A673 (cell line): ENCODE measurements around the gene CPAMD8. TPM values are rescaled to one million over a fixed set of nuclear protein-coding genes. Genes with fewer than 3 reads are reported as not detected.

Source experiments
- BruUV-seq: library from RNA; stranded (reverse); fragments of 400-500 nt; replicated peaks from 2 replicates; lab custom pipeline; 2021; lab: Mats Ljungman, UMichigan
- CTCF ChIA-PET: fragments of 300-600 bp; sonication (Branson Sonifier 250); formaldehyde crosslinking; loops from one replicate; lab custom pipeline; 2022; ENCODE audit warnings: antibody characterized with exemption; lab: Charles Lee
- POLR2A ChIA-PET: fragments of 300-600 bp; sonication (Branson Sonifier 250); formaldehyde crosslinking; loops from one replicate; lab custom pipeline; 2022; ENCODE audit warnings: antibody characterized with exemption; ENCODE audit not compliant: low non-redundant PET; lab: Charles Lee
- DNase-seq: peaks from one replicate; pipeline ENCODE4 v3.0.0-alpha.2; 2015; ENCODE audit warnings: low spot score
- H3K27ac ChIP-seq: fragments of 200-600 bp; sonication (generic); 2 replicates; pipeline ENCODE4 v1.5.1; 2016; ENCODE audit warnings: mixed run types, low read depth, mild to moderate bottlenecking, mixed read lengths, antibody characterized with exemption, low read length; ENCODE audit not compliant: poor library complexity, severe bottlenecking
- H3K27me3 ChIP-seq: fragments of 200-600 bp; sonication (generic); replicated peaks from 2 replicates; pipeline ENCODE4 v1.6.1; 2017; ENCODE audit warnings: mixed run types, low read depth, mild to moderate bottlenecking, mixed read lengths, antibody characterized with exemption, low read length; ENCODE audit not compliant: insufficient read depth, poor library complexity
- H3K36me3 ChIP-seq: fragments of 200-600 bp; sonication (generic); 2 replicates; pipeline ENCODE4 v1.6.1; 2016; ENCODE audit warnings: mixed run types, mild to moderate bottlenecking, mixed read lengths, antibody characterized with exemption, low read length; ENCODE audit not compliant: insufficient read depth, poor library complexity, severe bottlenecking
- H3K4me1 ChIP-seq: fragments of 200-600 bp; sonication (generic); 2 replicates; pipeline ENCODE4 v1.6.1; 2017; ENCODE audit warnings: mixed run types, mild to moderate bottlenecking, mixed read lengths, antibody characterized with exemption, low read length; ENCODE audit not compliant: insufficient read depth, poor library complexity, severe bottlenecking
- H3K4me3 ChIP-seq: fragments of 200-600 bp; sonication (generic); 2 replicates; pipeline ENCODE4 v1.5.1; 2016; ENCODE audit warnings: low read depth, mixed run types, mild to moderate bottlenecking, mixed read lengths, low read length; ENCODE audit not compliant: poor library complexity, severe bottlenecking
- H3K9me3 ChIP-seq: fragments of 200-600 bp; sonication (generic); 2 replicates; pipeline ENCODE4 v1.6.1; 2016; ENCODE audit warnings: mixed run types, low read depth, mild to moderate bottlenecking, mixed read lengths, antibody characterized with exemption, low read length; ENCODE audit not compliant: poor library complexity, severe bottlenecking
- CTCF ChIP-seq: fragments of 300-800, 200-600 bp; sonication (generic); conservative IDR thresholded peaks from 2 replicates; pipeline ENCODE4 v1.5.1; 2017; ENCODE audit warnings: low read depth, mild to moderate bottlenecking, antibody characterized with exemption, low read length, moderate library complexity, mixed read lengths
- EZH2 ChIP-seq: fragments of 200-600 bp; sonication (generic); IDR thresholded peaks from 2 replicates; pipeline ENCODE4 v1.6.1; 2017; ENCODE audit warnings: borderline replicate concordance, low read depth, mild to moderate bottlenecking, mixed read lengths, antibody characterized with exemption, low read length; ENCODE audit not compliant: poor library complexity, severe bottlenecking
- intact Hi-C: fragments of 100-400 bp; cut with micrococcal nuclease; formaldehyde crosslinking; loops from one replicate; pipeline ENCODE4 v1.10.0; 2022; ENCODE audit not compliant: unreplicated experiment
- total RNA-seq: library from RNA; stranded (reverse); gene quantifications from 2 replicates; pipeline ENCODE4 v1.2.3, GENCODE V29; 2021

CPAMD8 gene
- total RNA-seq, 1 experiment from 2014 or later, result 0.82 TPM

- no peak overlapping the region for H3K4me3 ChIP-seq
- DNase-seq, result no peak
- H3K27ac ChIP-seq, result no peak overlapping the region
- ChIA-PET CTCF (no interaction called here), POLR2A (interaction anchor here (0.6 kb wide), 1 partner anchor 1119 kb away, joined by 9 read pairs; no protein-coding TSS in a partner anchor)
- no peaks in the 10 kb centered on the region for H3K27me3 ChIP-seq
- no peaks in the 10 kb centered on the region for H3K9me3 ChIP-seq
- H3K4me1 ChIP-seq, result no peaks in the 10 kb centered on the region
- intact Hi-C loops, result no loop called here
- no TSS peak for BruUV-seq
- no peaks in the 10 kb centered on the region for H3K36me3 ChIP-seq
- TF ChIP-seq EZH2 (no peak), CTCF (no peak)
These were observed 20.0 kb downstream of the CPAMD8 start for GRCh38 chr19:17006579-17006978.

DNA sequence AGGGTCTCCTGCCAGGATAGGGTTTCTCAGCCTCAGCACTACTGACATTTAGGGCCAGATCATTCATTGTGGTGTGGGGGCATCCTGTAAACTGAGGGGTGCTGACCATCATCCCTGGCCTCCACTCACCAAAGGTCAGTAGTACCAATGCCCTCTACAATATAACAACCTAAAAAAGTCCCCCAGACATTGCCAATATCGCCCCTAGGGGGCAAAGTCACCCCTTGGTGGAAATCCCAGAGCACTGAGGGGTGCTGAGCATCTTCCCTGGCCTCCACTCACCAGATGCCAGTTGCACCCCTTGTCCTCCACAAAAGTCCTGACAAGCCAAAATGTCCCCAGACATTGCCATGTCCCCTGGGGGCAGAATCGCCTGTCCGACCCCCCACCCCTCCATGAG, 21.6 kb downstream of the CPAMD8 start:
- H3K4me3 ChIP-seq, result no peak overlapping the region
- intact Hi-C loops, result no loop called here
- CTCF ChIA-PET, result no interaction called here
- no peak for DNase-seq
- no peaks in the 10 kb centered on the region for H3K27me3 ChIP-seq
- BruUV-seq, result no TSS peak
- H3K9me3 ChIP-seq, result no peaks in the 10 kb centered on the region
- TF ChIP-seq CTCF (peak; percentile 32; the same call in 1 of the 2 replicates), EZH2 (no peak)
- H3K27ac ChIP-seq, result no peak overlapping the region
- H3K4me1 ChIP-seq, result no peaks in the 10 kb centered on the region
- H3K36me3 ChIP-seq, result no peaks in the 10 kb centered on the region
- POLR2A ChIA-PET, result no interaction called here

DNA sequence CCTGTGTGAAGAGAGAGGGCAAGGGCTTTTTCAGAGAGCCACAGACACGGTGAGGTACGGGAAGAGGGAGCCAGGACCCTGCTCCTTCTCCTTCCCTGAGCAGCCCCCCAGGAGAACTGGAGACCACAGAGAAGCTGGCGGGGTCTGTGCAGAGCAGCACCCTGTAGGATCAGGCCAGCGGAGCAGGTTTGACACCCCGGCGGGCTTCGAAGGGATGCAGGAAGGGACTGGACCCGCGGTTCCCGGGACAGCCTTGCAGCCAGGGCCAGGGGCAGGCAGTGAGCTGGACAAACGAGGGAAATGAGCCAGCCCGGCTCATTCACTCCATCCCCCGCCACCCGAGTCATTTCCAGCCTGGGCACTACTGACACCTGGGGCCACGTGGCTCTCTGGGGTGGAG, 22.2 kb downstream of the CPAMD8 start:
- no peaks in the 10 kb centered on the region for H3K27me3 ChIP-seq
- POLR2A ChIA-PET, result no interaction called here
- intact Hi-C loops, result no loop called here

More for the DNA sequence above, 22.2 kb downstream of the CPAMD8 start:
- no peak for DNase-seq
- Histone ChIP-seq H3K36me3 (no peaks in the 10 kb centered on the region), H3K4me1 (no peaks in the 10 kb centered on the region), H3K4me3 (no peak overlapping the region), H3K27ac (no peak overlapping the region), H3K9me3 (no peaks in the 10 kb centered on the region)
- no TSS peak for BruUV-seq
- TF ChIP-seq CTCF, result no peak
- TF ChIP-seq EZH2, result no peak
- CTCF ChIA-PET, result no interaction called here
